ENCODE data around the gene QRICH1. TPM values are rescaled to one million over a fixed set of nuclear protein-coding genes. Genes with fewer than 3 reads are reported as not detected.

QRICH1 gene
- total and polyA plus RNA-seq, 10 of the 15 experiments (the other 5 are each of a cell fraction or from before 2014, with no cell fraction given): 22.2 to 116 (median 81.4) TPM

DNA sequence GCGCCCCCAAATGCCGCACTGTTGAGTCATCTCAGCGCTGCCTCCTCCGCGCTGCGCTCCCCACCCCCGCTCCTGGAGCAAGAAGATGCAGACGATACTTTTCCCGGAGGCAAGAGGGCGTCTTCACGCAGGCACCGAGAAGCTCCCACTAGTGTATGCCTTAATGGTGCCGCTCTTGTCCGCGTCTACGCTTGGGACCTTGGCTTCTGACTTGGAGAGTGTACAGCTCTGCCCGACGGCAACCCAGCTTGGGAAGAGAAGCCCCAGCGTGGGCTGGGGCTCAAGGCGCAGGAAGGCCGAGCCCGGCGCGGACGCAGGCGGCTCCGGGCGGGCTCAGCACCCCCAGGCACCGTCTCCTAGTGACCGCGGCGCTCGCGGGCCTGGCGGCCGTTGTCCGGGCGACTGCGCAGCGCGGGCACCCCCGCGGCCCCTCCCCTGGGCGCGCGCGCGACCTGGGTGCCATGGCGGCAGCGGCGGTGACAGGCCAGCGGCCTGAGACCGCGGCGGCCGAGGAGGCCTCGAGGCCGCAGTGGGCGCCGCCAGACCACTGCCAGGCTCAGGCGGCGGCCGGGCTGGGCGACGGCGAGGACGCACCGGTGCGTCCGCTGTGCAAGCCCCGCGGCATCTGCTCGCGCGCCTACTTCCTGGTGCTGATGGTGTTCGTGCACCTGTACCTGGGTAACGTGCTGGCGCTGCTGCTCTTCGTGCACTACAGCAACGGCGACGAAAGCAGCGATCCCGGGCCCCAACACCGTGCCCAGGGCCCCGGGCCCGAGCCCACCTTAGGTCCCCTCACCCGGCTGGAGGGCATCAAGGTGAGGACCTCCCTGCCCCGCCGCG is 103.9 kb downstream of the QRICH1 start, which contains the start of gene P4HTM (continued):
- TF ChIP-seq IRF4 (IDR thresholded peaks at IDR 0.05; ENCODE audit: low read depth, low read length) (peak; percentile 79), EED (IDR thresholded peaks at IDR 0.05; ENCODE audit: low read depth) (0 out of 2 replicates have a peak, but pooled peaks have one; percentile 45), BACH1 (IDR thresholded peaks at IDR 0.05; ENCODE audit: borderline replicate concordance) (peak; percentile 60), NBN (IDR thresholded peaks at IDR 0.05) (peak; percentile 67; the same call in 1 of the 2 replicates), POLR2A (IDR thresholded peaks at IDR 0.05; ENCODE audit: low read depth, low read length) (peak; percentile 71), SREBF1 (IDR thresholded peaks at IDR 0.05; ENCODE audit: low read length) (no peak), RAD51 (IDR thresholded peaks at IDR 0.05) (no peak), POLR2AphosphoS5 (IDR thresholded peaks at IDR 0.05; ENCODE audit: low read length) (peak; percentile 31; the same call in 1 of the 2 replicates), MYB (IDR thresholded peaks at IDR 0.05; ENCODE audit: borderline replicate concordance, low read depth, low read length) (no peak), GATAD2B (conservative IDR thresholded peaks at IDR 0.05; ENCODE audit: low read depth) (peak; percentile 81; the same call in 1 of the 2 replicates), NRF1 (conservative IDR thresholded peaks at IDR 0.05; ENCODE audit: low read depth, low read length) (0 out of 2 replicates have a peak, but pooled peaks have one; percentile 2), CBX5 (IDR thresholded peaks at IDR 0.05; ENCODE audit: low read depth) (no peak), TCF7 (IDR thresholded peaks at IDR 0.05; ENCODE audit: borderline replicate concordance) (no peak), CHD2 (IDR thresholded peaks at IDR 0.05; ENCODE audit: borderline replicate concordance, low read depth, low read length) (peak; percentile 65; the same call in 1 of the 2 replicates), ATF7 (IDR thresholded peaks at IDR 0.05; ENCODE audit: low read depth) (peak; percentile 66; the same call in 1 of the 2 replicates), ASH2L (IDR thresholded peaks at IDR 0.05; ENCODE audit: borderline replicate concordance, low read depth) (0 out of 2 replicates have a peak, but pooled peaks have one; percentile 7), DPF2 (IDR thresholded peaks at IDR 0.05) (peak; percentile 72), PML (IDR thresholded peaks at IDR 0.05; ENCODE audit: low read length) (no peak)
- TF ChIP-seq, protein P1, sequence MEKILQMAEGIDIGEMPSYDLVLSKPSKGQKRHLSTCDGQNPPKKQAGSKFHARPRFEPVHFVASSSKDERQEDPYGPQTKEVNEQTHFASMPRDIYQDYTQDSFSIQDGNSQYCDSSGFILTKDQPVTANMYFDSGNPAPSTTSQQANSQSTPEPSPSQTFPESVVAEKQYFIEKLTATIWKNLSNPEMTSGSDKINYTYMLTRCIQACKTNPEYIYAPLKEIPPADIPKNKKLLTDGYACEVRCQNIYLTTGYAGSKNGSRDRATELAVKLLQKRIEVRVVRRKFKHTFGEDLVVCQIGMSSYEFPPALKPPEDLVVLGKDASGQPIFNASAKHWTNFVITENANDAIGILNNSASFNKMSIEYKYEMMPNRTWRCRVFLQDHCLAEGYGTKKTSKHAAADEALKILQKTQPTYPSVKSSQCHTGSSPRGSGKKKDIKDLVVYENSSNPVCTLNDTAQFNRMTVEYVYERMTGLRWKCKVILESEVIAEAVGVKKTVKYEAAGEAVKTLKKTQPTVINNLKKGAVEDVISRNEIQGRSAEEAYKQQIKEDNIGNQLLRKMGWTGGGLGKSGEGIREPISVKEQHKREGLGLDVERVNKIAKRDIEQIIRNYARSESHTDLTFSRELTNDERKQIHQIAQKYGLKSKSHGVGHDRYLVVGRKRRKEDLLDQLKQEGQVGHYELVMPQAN (conservative IDR thresholded peaks at IDR 0.05): peak; percentile 88; the same call in 1 of the 2 replicates
- TF ChIP-seq, protein P2, sequence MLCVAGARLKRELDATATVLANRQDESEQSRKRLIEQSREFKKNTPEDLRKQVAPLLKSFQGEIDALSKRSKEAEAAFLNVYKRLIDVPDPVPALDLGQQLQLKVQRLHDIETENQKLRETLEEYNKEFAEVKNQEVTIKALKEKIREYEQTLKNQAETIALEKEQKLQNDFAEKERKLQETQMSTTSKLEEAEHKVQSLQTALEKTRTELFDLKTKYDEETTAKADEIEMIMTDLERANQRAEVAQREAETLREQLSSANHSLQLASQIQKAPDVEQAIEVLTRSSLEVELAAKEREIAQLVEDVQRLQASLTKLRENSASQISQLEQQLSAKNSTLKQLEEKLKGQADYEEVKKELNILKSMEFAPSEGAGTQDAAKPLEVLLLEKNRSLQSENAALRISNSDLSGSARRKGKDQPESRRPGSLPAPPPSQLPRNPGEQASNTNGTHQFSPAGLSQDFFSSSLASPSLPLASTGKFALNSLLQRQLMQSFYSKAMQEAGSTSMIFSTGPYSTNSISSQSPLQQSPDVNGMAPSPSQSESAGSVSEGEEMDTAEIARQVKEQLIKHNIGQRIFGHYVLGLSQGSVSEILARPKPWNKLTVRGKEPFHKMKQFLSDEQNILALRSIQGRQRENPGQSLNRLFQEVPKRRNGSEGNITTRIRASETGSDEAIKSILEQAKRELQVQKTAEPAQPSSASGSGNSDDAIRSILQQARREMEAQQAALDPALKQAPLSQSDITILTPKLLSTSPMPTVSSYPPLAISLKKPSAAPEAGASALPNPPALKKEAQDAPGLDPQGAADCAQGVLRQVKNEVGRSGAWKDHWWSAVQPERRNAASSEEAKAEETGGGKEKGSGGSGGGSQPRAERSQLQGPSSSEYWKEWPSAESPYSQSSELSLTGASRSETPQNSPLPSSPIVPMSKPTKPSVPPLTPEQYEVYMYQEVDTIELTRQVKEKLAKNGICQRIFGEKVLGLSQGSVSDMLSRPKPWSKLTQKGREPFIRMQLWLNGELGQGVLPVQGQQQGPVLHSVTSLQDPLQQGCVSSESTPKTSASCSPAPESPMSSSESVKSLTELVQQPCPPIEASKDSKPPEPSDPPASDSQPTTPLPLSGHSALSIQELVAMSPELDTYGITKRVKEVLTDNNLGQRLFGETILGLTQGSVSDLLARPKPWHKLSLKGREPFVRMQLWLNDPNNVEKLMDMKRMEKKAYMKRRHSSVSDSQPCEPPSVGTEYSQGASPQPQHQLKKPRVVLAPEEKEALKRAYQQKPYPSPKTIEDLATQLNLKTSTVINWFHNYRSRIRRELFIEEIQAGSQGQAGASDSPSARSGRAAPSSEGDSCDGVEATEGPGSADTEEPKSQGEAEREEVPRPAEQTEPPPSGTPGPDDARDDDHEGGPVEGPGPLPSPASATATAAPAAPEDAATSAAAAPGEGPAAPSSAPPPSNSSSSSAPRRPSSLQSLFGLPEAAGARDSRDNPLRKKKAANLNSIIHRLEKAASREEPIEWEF (IDR thresholded peaks at IDR 0.05; ENCODE audit: insufficient replicate concordance, low read depth, low read length): no peak
- TF ChIP-seq, protein P3, sequence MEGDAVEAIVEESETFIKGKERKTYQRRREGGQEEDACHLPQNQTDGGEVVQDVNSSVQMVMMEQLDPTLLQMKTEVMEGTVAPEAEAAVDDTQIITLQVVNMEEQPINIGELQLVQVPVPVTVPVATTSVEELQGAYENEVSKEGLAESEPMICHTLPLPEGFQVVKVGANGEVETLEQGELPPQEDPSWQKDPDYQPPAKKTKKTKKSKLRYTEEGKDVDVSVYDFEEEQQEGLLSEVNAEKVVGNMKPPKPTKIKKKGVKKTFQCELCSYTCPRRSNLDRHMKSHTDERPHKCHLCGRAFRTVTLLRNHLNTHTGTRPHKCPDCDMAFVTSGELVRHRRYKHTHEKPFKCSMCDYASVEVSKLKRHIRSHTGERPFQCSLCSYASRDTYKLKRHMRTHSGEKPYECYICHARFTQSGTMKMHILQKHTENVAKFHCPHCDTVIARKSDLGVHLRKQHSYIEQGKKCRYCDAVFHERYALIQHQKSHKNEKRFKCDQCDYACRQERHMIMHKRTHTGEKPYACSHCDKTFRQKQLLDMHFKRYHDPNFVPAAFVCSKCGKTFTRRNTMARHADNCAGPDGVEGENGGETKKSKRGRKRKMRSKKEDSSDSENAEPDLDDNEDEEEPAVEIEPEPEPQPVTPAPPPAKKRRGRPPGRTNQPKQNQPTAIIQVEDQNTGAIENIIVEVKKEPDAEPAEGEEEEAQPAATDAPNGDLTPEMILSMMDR (IDR thresholded peaks at IDR 0.05 in 2 of 3, conservative IDR thresholded peaks at IDR 0.05 in 1 of 3; ENCODE audit: control insufficient read depth in 2 of 3, extremely low read depth in 1 of 3, insufficient read depth in 1 of 3, low read depth in 3 of 3, low read length in 3 of 3): peak in 2 of 3 experiments; percentile 12 to 46; a peak in 3 of 6 replicates
- TF ChIP-seq, protein P4, sequence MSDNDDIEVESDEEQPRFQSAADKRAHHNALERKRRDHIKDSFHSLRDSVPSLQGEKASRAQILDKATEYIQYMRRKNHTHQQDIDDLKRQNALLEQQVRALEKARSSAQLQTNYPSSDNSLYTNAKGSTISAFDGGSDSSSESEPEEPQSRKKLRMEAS (IDR thresholded peaks at IDR 0.05; ENCODE audit: low read depth, low read length): 0 out of 2 replicates have a peak, but pooled peaks have one; percentile 9
